NOMO-1 treated with dmso at 0.1 percent for 144 hours (cell line): Measurements from ENCODE around the gene NES.
A peak's percentile ranks its signal among the peaks of the same experiment; 100 is the strongest.

Source experiments
- DNase-seq: peaks from one replicate; lab custom pipeline; 2025; ENCODE audit not compliant: unreplicated experiment; lab: John Stamatoyannopoulos, UW

Gene NES

DNA sequence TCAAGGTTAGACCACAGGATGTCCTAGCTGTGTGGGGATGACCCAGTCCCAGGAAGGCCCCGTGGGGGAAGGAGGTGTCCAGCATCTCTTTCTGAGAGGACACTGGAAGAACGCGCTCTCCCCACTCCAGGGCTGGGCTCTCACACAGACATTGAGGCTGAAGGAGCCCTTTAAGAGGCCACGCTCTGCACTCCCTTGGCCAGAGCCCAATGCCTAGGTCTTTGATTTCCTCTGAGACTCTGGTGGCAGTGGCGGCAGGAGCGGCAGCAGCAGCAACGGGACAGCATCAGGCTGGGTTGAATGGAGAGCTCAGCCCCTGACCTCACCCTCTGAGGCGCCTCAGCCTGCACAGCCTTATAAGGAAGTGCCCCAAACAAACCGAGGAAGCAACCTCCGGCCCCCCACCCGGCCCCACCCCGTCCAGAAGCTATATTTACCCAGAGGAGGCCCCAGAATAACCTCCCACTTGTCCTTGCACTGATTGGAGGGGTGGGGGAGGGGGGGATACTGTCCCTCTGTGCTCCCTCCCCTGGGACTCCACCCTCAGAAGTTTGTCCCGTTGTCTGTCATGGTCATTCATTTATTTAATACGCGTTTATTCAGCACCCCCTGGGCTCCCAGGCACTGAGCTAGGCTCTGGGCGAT lies 12.3 kb downstream of the NES start:
- DNase-seq, result peak; percentile 36

DNA sequence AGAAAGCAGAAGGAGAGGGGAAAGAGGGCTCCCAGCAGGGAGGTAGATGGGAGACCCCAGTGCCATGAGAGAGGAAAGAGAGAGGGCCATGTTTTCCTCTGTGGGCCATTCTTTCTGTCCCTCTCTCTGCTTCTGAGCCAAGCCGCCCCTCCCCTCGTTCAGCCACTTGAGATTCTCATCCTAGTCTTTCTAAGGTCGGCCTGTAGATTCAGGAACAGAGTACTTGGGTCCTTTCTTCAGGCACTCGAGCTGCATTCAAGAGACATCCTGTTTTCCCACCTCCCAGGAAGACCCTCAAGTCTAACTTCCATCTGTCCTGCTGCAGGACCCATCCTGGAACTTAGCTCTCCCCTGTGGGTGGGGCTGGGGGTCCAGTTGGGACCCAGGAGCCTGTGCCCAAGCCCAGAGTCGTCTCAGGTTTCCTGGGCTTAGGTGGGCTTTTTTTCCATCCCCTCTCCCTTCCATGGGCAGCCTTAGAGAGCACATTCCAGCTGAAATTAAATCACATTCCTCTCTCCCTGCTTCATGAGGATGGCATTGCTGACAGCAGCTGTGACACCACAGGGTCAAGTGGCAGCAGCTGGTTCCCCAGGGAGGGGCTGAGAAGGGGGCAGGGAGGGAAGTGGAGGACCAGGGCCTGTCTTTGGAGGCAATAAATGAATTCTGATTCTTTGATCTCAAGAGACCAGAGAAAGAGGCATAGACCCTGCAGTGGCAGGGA lies 13.0 kb downstream of the NES start:
- no peak for DNase-seq

DNA sequence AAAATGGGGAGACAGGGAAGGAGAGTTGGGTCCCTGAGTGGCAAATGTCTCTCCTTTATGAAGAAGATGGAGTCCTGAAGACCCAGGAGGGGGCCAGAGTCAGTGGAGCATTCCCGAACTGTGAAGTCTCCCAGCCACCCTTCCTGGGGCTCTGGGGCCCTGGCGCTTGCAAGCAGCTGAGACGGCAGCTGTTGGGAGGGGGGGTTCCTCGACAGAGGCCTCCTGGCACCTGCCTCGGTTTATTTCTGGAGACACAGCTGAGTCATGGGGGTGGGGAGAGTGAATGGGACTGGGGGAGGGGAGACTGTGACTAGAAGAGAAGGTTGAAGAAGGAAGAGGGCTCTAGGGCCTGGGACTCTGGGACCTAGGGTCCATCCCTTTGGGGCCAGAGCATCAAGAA lies 14.0 kb downstream of the NES start:
- no peak for DNase-seq

DNA sequence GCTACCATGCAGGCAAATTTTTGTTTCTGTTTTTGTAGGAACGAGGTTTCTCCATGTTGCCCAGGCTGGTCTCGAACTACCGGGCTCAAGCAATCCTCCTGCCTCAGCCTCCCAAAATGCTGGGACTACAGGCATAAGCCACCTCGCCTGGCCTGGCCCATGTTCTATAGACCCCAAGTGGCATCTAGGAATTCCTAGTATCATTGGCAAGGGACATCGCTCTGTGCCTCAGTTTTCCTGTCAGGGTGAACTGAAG lies 14.5 kb downstream of the NES start:
- no peak for DNase-seq

DNA sequence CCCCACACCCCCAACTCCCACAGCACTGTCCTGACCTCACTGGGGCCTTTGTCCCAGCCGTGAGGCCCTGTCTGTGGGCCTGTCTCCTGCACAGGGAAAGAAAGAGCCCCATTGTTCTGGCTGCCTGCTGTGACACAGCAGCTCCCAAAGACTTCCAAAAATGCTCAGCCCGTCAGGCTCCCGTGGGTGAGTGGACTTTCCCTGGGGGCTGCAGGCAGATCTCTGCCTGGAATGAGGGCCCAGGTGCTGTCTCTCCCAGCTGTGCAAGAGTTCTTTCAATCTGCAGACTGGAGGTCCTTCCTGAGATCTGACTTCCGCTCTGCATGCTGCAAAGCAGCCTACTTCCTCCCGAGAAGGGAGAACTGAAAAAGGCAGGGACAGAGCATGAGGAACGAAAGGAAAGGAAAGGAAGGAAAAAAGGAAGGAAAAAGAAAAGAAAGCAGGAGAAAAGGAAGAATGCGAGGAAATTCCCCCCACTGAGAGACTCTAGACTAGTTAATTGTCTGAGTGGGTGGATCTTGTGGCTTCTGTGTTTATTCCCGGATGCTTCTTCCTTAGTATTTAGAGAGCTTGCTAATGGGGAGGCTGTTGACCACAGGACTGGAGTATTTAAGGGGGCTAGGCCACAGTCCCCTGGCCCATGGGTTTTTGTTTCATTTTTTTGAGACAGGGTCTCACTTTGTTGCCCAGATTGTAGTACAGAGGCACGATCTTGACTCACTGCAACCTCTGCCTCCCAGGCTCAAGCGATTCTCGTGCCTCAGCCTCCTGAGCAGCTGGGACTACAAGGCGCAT lies 15.0 kb downstream of the NES start:
- DNase-seq, result no peak

DNA sequence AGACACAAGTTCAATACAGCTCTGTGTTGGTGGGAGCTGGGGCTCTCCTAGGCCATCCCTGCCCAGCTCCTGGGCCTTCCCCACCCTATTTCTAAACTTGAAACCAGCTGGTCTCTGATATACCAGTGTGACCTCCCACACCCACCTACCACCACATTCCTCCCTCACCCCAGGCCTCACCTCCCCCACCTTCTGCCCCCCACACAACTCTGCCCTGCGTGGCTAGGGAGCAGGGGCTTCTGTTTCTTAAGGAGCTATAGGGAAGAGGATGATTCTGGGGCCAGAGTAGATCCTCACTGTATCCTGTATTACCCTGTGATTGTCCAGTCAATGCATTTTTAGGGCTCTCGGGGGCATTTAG lies 16.5 kb downstream of the NES start:
- no peak for DNase-seq

DNA sequence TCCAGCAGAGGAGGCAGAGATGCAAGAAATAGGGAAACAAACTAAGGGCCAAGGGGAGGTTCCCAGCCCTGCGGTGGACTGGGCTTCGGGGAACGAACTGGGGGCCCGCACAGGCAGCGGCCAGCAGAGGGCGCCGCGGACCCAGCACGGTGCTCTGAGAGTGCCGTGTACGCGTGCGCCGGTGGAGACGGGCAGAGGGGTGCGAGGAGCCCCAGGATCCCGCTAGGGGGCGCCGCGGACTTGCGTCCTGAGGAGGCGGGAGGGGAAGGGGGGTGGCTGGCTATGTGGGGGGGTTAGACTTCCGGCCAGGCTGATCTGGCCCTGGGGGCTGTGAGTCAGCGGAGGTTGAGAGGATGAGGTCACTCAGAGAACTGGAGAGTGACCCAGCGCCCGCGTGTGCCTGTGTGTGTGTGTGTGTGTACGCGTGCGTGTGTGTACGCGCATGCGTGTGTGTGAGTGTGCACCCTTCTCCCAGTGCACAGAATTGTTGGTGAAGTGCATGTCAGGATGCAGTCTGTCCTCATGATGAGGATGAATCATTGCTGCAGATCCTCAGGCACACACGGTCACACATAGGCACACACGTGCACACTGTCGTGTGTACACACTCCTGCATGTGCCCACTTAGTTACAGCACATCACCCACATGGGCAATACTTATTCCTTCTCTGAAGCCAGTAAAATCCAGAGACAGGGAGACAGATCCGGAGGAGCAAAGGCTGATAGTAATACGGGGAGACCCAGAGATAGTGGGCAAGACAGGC lies 17.0 kb downstream of the NES start:
- DNase-seq, result peak; percentile 90

DNA sequence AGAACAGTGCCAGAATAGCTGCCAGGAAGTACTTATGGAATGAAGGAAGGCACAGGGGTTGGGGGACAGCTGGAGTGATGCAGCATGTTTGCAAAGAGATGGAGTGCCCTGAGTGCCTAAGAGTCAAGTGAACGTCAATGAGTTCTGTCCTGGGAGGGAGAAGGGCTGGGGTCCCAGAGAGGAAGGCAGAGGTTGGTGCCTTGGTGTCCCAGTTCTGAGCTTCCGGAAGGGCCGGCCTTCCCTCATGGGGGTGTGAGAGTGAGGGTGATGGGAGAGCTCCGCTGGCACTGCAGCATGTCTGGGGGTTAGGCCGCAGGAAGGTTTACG lies 17.6 kb downstream of the NES start:
- DNase-seq, result no peak

DNA sequence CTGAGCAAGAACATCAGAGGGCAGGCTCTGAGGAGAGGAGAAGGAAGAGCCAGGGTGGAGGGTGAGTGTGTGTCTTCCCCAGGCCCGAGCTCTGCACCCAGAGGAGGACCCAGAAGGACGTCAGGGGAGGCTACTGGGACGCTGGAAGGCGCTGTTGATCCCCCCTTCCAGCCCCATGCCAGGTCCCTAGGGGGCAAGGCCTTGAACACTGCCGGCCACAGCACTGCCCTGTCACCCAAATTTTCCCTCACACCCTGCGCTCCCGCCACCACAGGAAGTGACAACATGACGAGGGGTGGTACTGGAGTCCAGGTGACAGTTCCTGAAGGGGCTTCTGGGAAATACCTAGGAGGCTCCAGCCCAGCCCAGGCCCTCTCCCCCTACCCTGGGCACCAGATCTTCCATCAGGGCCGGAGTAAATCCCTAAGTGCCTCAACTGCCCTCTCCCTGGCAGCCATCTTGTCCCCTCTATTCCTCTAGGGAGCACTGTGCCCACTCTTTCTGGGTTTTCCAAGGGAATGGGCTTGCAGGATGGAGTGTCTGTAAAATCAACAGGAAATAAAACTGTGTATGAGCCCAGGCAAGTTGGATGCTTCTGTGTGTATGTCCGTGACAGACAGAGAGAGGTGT lies 18.1 kb downstream of the NES start:
- no peak for DNase-seq

DNA sequence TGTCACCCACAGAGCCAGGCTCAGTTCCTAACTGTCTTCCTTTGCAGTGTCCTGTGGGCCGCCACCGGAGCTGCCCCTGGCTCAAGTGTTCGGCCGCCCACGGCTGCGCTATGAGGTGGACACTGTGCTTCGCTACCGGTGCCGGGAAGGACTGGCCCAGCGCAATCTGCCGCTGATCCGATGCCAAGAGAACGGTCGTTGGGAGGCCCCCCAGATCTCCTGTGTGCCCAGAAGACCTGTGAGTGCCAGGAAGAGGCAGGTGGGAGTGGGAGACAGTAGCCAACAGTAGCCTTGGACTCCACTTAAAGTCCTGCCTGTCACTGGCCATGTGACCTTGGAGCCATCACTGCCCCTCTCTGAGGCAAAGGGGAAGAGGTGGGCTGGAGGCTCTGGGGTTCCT lies 18.7 kb downstream of the NES start:
- DNase-seq, result no peak

DNA sequence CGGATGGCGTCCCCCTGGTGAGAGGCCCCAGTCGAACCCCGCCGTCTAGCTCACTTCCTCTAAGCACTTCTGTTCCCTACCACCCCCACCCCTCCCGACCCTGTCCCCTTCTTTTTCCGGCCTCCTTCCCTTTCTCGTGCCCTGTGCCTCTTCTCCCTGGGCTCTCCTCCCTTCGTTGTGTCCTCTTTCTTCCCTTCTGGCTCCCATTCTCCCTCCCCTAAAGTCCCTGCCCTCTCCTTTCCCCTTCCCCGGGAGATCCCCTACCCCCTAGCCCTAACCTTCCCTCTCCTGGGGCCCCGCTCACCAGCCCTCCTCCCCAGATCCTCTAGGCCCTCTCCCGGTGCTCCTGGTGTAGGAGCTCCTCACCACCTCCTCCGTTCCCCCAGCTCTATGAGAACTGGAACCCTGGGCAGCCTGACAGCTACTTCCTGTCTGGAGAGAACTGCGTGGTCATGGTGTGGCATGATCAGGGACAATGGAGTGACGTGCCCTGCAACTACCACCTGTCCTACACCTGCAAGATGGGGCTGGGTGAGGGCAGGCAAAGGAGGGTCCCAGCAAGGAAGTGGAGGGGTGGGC lies 19.4 kb downstream of the NES start:
- no peak for DNase-seq

DNA sequence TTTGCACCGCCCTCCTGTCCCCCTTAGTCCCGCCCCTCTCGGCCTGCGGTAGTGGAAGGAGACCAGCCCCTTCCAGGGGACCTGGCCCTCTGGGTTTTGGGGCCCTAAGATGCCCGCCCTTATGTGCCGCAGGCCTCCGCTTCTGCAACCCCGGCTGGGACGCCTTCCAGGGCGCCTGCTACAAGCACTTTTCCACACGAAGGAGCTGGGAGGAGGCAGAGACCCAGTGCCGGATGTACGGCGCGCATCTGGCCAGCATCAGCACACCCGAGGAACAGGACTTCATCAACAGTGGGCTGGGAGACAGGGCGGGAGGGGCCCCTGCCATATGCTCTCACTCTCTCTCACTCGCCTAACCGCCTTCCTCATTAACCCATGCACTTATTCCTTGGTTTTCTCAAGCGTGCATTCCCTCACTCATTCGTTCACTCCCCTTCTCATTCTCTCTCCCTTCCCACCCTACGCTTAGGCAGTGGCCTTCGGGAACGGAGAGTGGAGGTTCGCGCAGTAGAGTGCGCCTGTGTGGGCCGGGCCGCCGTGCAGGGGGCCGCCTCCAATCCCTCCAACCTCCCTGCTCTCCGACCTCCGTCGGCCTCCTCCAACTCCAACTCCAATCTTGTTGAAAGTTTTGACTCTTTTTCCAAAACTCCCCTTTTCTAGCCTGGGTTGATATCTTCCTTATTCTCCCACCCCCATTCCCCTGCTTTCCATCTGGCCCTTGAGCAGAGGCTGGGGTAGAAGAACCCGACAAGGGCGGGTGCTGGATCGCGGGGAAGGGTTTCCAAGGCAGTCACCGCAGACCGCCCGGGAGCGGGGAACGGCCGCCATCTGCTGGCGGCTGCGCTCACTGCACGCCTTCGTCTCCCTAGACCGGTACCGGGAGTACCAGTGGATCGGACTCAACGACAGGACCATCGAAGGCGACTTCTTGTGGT lies 20.1 kb downstream of the NES start:
- no peak for DNase-seq

DNA sequence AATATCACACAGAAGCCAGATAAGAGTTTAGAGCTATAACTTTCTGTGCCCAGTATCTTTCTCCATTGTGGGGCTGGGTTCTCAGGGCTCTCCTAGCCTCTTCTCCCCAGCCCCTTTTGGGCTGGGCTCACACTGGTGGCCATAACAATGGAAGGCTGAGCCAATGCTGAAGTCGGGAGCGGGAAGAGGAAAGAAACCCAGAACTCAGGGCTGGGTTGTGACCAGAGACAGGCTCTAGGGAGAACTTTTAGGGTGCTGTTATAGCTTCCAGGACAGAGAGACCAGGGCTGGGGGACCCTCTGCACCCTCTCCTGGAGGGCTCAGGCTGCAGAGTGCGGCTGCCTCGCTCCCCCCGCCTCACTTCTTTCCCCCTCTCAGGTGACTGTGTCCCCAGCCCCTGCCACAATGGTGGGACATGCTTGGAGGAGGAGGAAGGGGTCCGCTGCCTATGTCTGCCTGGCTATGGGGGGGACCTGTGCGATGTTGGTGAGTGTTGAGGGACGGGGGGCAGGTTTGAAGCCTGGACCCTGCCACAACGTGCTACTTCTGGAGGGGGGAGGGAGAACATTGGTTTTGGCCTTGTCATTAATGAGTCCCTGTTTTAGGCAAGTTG lies 21.2 kb downstream of the NES start:
- no peak for DNase-seq

DNA sequence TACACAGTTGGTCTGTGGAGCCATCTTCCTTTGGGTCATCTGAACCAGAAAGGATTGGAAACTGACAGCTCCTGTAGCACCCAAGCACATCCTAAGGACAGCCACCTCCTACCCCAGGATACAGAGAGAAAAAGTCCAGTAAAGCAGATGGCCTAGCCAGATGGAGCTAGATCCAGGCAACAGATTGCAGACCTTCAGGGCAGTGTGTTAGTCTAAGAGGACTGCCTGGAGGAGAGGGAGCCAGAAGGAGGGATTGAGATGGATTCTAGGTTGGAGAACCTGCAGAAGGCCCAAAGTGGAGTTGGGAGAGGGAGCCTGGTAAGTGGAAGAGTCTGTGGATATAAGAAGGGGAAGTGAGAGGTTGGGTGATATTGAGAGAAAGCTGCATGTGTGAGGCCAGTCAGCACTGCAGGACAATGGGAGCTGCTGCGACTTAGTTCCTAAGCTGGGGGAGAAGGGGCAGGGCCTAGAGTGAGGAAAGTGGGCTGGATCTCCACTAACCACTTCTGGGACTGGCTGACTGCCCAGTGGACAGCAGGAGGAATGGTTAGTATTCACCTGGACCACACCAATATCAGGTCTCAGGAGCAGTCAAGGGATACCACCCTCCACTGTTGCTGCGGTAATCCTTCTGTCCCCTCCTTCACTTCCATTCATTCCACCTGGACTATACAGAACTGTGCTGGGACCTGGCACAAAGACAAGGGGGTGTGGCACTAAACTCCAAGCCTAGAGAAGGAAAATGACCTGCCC lies 21.9 kb downstream of the NES start:
- no peak for DNase-seq

DNA sequence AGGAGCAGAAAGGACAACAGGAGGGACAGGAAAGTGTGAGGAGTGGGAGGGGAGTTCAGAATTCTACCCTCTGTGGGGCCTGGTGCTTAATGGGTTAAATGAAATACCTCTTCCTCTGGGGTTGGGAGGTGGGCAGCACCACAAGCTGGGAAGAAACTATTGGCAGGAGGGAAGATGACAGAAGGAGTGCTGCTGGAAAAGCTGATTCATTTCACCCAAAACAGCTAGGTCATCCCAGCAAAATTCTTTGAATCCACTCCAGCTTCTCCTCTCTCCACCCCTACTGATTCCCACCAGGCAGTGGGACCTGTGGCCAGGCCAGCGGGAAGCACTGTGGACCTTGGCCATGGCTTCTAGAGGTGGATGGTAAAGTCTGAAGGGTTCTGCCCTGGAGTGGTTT lies 22.5 kb downstream of the NES start:
- DNase-seq, result no peak

DNA sequence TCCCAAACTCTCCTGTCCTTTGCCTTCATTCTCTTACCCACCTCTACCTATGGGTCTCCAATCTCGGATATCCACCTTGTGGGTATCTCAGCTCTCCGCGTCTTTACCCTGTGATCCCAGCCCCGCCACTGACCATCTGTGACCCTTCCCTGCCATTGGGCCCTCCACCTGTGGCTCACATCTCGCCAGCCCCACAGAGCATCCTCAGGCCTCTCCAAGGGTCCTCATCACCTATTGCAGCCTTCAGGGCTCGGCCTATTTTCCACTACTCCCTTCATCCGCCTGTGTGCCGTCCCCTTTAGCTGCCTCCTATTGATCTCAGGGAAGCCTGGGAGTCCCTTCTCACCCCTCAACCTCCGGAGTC lies 24.2 kb downstream of the NES start:
- DNase-seq, result no peak

DNA sequence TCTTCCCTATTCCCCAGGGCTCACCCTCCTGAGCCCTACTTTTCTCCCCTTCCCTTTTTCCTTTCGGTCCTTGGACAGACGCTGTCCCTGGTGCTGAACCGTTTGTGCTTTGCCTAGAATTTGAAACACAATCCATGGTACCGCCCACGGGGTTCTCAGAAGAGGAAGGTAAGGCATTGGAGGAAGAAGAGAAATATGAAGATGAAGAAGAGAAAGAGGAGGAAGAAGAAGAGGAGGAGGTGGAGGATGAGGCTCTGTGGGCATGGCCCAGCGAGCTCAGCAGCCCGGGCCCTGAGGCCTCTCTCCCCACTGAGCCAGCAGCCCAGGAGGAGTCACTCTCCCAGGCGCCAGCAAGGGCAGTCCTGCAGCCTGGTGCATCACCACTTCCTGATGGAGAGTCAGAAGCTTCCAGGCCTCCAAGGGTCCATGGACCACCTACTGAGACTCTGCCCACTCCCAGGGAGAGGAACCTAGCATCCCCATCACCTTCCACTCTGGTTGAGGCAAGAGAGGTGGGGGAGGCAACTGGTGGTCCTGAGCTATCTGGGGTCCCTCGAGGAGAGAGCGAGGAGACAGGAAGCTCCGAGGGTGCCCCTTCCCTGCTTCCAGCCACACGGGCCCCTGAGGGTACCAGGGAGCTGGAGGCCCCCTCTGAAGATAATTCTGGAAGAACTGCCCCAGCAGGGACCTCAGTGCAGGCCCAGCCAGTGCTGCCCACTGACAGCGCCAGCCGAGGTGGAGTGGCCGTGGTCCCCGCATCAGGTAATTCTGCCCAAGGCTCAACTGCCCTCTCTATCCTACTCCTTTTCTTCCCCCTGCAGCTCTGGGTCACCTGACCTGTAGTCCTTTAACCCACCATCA lies 24.8 kb downstream of the NES start:
- no peak for DNase-seq

DNA sequence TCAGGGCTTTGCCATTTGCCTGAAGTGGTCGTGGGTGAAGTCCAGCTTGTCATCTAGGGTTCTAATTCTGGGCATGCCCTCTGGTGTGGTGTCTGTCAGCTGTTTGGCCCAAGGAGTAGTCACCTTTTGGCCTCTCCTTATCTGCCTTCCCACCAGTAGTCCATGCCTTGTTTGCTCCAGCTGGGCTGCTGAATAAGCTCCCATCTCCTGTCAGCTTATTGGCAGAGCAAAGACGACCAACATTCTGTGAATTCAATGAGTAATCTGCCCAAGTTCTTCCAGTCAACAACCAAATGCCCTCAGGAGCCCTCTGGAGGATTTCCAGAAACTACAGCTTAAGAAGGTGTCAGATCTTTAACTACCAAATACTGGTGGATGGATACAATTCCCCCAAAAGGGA lies 28.3 kb downstream of the NES start:
- DNase-seq, result no peak
